Hepatocyte (in vitro differentiated cells): ENCODE measurements around the gene MCM5.

Experiments
- CTCF ChIP-seq: fragments of 200-600 bp; sonication (generic); IDR thresholded peaks from 2 replicates; pipeline ENCODE4 v1.5.1; 2016; ENCODE audit warnings: antibody characterized with exemption, mild to moderate bottlenecking; ENCODE audit not compliant: poor library complexity
- EZH2 ChIP-seq: fragments of 200-600 bp; sonication (generic); IDR thresholded peaks from 2 replicates; pipeline ENCODE4 v1.6.1; 2016; ENCODE audit warnings: antibody characterized with exemption, mild to moderate bottlenecking, borderline replicate concordance
- EZH2phosphoT487 ChIP-seq: fragments of 200-600 bp; sonication (generic); IDR thresholded peaks from one replicate; pipeline ENCODE4 v1.6.1; 2018; ENCODE audit warnings: antibody characterized with exemption, mild to moderate bottlenecking, low read depth, moderate library complexity; ENCODE audit not compliant: unreplicated experiment, severe bottlenecking

GRCh38 chr22:35435201-35435740, 35.3 kb downstream of the MCM5 start:
- TF ChIP-seq CTCF (no peak), EZH2 (no peak), EZH2phosphoT487 (no peak)
